ENCODE results near the gene NEU4. TPM values are rescaled to one million over a fixed set of nuclear protein-coding genes. Genes with fewer than 3 reads are reported as not detected.

Gene NEU4
- total RNA-seq, 1 donor from 2014 or later: 0.09 TPM

- Histone ChIP-seq H2AFZ (ENCODE audit: low read depth, low read length) (no peak overlapping the region), H3K36me3 (ENCODE audit: insufficient read depth, low read length) (no peaks in the 10 kb centered on the region), H4K20me1 (ENCODE audit: insufficient read depth, low read length) (no peaks in the 10 kb centered on the region), H3K9ac (ENCODE audit: low read length) (no peak overlapping the region), H3K79me2 (ENCODE audit: insufficient read depth, low read length) (no peaks in the 10 kb centered on the region), H3K27ac (ENCODE audit: low read depth, low read length) (no peak overlapping the region), H3K4me2 (ENCODE audit: low read length) (no peak overlapping the region), H3K27me3 (ENCODE audit: insufficient read depth, low read length) (peaks cover 29% of the 10 kb centered on the region), H3K9me3 (ENCODE audit: insufficient read depth, low read depth, low read length) (no peaks in the 10 kb centered on the region), H3K4me1 (ENCODE audit: insufficient read depth, low read length) (no peaks in the 10 kb centered on the region), H3K4me3 (ENCODE audit: insufficient read depth, low read depth, low read length) (no peak overlapping the region)
- H3K36me3 Mint-ChIP-seq (ENCODE audit: low read depth, unreplicated experiment): no peaks in the 10 kb centered on the region
- TF ChIP-seq CTCF (IDR thresholded peaks at IDR 0.05; ENCODE audit: insufficient read depth, low read depth, low read length): no peak
- no peak for TF ChIP-seq EZH2 (IDR thresholded peaks at IDR 0.05; ENCODE audit: insufficient read depth, low read length)
- DNase-seq (ENCODE audit: low read depth): no peak
- H3K4me1 Mint-ChIP-seq (ENCODE audit: low read depth, unreplicated experiment): peaks cover 5% of the 10 kb centered on the region
- H3K9me3 Mint-ChIP-seq (ENCODE audit: unreplicated experiment): peaks cover 7% of the 10 kb centered on the region
- peaks cover 24% of the 10 kb centered on the region for H3K27me3 Mint-ChIP-seq (ENCODE audit: low read depth, unreplicated experiment)
- no peak for FAIRE-seq
- H3K4me3 Mint-ChIP-seq (ENCODE audit: unreplicated experiment): no peak overlapping the region
- peak overlapping the region; percentile 22 for H3K27ac Mint-ChIP-seq (ENCODE audit: unreplicated experiment)
Measured at GRCh38 chr2:241834527-241835210, 25.7 kb downstream of the NEU4 start.

- Mint-ChIP-seq H3K27me3 (ENCODE audit: low read depth, unreplicated experiment) (peaks cover 24% of the 10 kb centered on the region), H3K4me3 (ENCODE audit: unreplicated experiment) (no peak overlapping the region), H3K9me3 (ENCODE audit: unreplicated experiment) (peaks cover 7% of the 10 kb centered on the region), H3K4me1 (ENCODE audit: low read depth, unreplicated experiment) (peaks cover 5% of the 10 kb centered on the region), H3K27ac (ENCODE audit: unreplicated experiment) (no peak overlapping the region), H3K36me3 (ENCODE audit: low read depth, unreplicated experiment) (no peaks in the 10 kb centered on the region)
- FAIRE-seq (no peak), DNase-seq (ENCODE audit: low read depth) (peak; percentile 24)
- H3K79me2 ChIP-seq (ENCODE audit: insufficient read depth, low read length): no peaks in the 10 kb centered on the region
- no peak overlapping the region for H2AFZ ChIP-seq (ENCODE audit: low read depth, low read length)
- peaks cover 30% of the 10 kb centered on the region for H3K27me3 ChIP-seq (ENCODE audit: insufficient read depth, low read length)
- no peak overlapping the region for H3K27ac ChIP-seq (ENCODE audit: low read depth, low read length)
- H3K4me1 ChIP-seq (ENCODE audit: insufficient read depth, low read length): no peaks in the 10 kb centered on the region
- H3K9ac ChIP-seq (ENCODE audit: low read length): no peak overlapping the region
- H3K9me3 ChIP-seq (ENCODE audit: insufficient read depth, low read depth, low read length): no peaks in the 10 kb centered on the region
- no peak for TF ChIP-seq EZH2 (IDR thresholded peaks at IDR 0.05; ENCODE audit: insufficient read depth, low read length)
- TF ChIP-seq CTCF (IDR thresholded peaks at IDR 0.05; ENCODE audit: insufficient read depth, low read depth, low read length): no peak
- H4K20me1 ChIP-seq (ENCODE audit: insufficient read depth, low read length): no peaks in the 10 kb centered on the region
- H3K4me2 ChIP-seq (ENCODE audit: low read length): no peak overlapping the region
- H3K36me3 ChIP-seq (ENCODE audit: insufficient read depth, low read length): no peaks in the 10 kb centered on the region
- no peak overlapping the region for H3K4me3 ChIP-seq (ENCODE audit: insufficient read depth, low read depth, low read length)
Measured at GRCh38 chr2:241835611-241836010, 26.6 kb downstream of the NEU4 start.

DNA sequence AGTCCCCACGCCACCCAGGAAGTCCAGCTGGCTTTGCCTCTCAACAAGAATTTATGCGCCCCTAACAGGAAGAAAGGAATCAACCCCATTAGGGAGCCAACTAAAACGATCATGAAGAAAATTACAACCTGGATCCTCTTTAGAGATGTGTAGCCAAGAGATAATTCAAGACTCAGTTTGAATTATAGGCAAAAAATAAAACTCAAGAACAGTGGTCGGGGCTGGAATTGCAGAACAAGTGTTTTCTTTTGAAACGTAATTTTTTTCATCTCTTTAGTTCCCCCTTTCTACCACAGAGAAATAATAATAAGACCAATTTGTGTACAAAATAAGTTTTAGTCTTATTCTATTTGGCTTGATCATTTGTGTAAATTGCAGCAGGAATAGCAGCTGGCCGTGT is 27.3 kb downstream of the NEU4 start:
- H3K4me3 Mint-ChIP-seq (ENCODE audit: unreplicated experiment): no peak overlapping the region
- no peak overlapping the region for H3K4me2 ChIP-seq (ENCODE audit: low read length)
- no peaks in the 10 kb centered on the region for H3K9me3 ChIP-seq (ENCODE audit: insufficient read depth, low read depth, low read length)
- peaks cover 30% of the 10 kb centered on the region for H3K27me3 ChIP-seq (ENCODE audit: insufficient read depth, low read length)
- no peaks in the 10 kb centered on the region for H3K79me2 ChIP-seq (ENCODE audit: insufficient read depth, low read length)
- H3K36me3 Mint-ChIP-seq (ENCODE audit: low read depth, unreplicated experiment): no peaks in the 10 kb centered on the region
- FAIRE-seq (no peak), DNase-seq (ENCODE audit: low read depth) (no peak)
- H3K27ac Mint-ChIP-seq (ENCODE audit: unreplicated experiment): peak overlapping the region; percentile 56
- H3K9ac ChIP-seq (ENCODE audit: low read length): no peak overlapping the region
- no peaks in the 10 kb centered on the region for H3K36me3 ChIP-seq (ENCODE audit: insufficient read depth, low read length)
- H3K4me3 ChIP-seq (ENCODE audit: insufficient read depth, low read depth, low read length): no peak overlapping the region
- no peak for TF ChIP-seq EZH2 (IDR thresholded peaks at IDR 0.05; ENCODE audit: insufficient read depth, low read length)
- TF ChIP-seq CTCF (IDR thresholded peaks at IDR 0.05; ENCODE audit: insufficient read depth, low read depth, low read length): peak; percentile 16
- no peaks in the 10 kb centered on the region for H3K4me1 ChIP-seq (ENCODE audit: insufficient read depth, low read length)
- peaks cover 1% of the 10 kb centered on the region for H3K9me3 Mint-ChIP-seq (ENCODE audit: unreplicated experiment)
- H2AFZ ChIP-seq (ENCODE audit: low read depth, low read length): no peak overlapping the region
- peaks cover 22% of the 10 kb centered on the region for H3K27me3 Mint-ChIP-seq (ENCODE audit: low read depth, unreplicated experiment)
- no peak overlapping the region for H3K27ac ChIP-seq (ENCODE audit: low read depth, low read length)
- peaks cover 5% of the 10 kb centered on the region for H3K4me1 Mint-ChIP-seq (ENCODE audit: low read depth, unreplicated experiment)
- H4K20me1 ChIP-seq (ENCODE audit: insufficient read depth, low read length): no peaks in the 10 kb centered on the region

All from astrocyte (in vitro differentiated cells and primary cell).